Measurements from ENCODE around the gene WDR36. TPM values are rescaled to one million over a fixed set of nuclear protein-coding genes. Genes with fewer than 3 reads are reported as not detected.

WDR36 gene
- total and polyA plus RNA-seq, 2 of the 8 experiments (the other 6 are each of a cell fraction or from before 2014, with no cell fraction given), result 9.3 to 41.8 TPM

DNA sequence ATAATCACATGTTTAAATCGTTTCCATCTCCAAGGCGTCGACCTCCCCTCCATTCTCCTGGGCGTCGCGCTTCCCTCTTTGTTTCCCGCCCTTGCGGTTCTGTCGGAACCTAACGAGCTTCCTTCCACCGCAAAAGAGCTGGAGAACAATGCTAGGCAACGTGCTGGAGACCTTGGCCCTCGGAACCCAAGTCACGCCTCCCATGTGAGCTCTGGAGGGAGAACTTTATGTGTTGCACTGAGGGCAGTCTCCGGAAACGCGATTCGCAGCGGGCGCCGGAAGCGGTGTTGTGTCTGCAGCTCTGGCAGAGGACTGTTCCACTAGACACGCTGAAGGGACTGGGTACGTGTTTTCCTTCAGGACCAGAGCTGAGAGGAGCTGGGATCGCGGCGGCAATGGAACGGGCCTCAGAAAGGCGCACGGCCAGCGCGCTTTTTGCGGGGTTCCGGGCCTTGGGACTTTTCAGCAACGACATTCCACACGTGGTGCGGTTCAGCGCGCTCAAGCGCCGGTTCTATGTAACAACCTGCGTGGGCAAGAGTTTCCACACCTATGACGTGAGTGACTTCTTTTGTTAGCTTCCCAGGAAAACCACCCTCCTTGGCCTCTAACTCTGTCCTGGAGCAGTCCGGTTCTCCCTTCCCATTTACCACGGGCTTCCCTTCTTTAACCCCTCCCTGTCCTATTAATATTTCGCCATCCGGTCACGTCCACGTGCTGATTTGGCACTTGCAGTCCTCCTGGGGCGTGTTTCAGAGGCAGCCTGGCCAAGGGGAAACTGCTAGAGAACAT is at the start of gene WDR36 (continued):
- TF ChIP-seq SP2 (IDR thresholded peaks at IDR 0.05; ENCODE audit: low read length), result no peak
- no peak for TF ChIP-seq BCL11A (IDR thresholded peaks at IDR 0.05; ENCODE audit: low read depth in 2 of 2, low read length in 2 of 2)
- peak; percentile 88 for TF ChIP-seq TBP (IDR thresholded peaks at IDR 0.05; ENCODE audit: low read depth, low read length)
- TF ChIP-seq BRCA1 (IDR thresholded peaks at IDR 0.05; ENCODE audit: low read depth, low read length), result no peak
- TF ChIP-seq RXRA (IDR thresholded peaks at IDR 0.05; ENCODE audit: insufficient read depth, low read depth, low read length), result no peak
- TF ChIP-seq RAD21 (IDR thresholded peaks at IDR 0.05 in 1 of 2, conservative IDR thresholded peaks at IDR 0.05 in 1 of 2; ENCODE audit: low read depth in 2 of 2, low read length in 2 of 2), result peak; percentile 26 to 35; a peak in 3 of 4 replicates
- TF ChIP-seq HDAC6 (IDR thresholded peaks at IDR 0.05; ENCODE audit: low read depth, low read length), result no peak
- TF ChIP-seq SRF (IDR thresholded peaks at IDR 0.05; ENCODE audit: low read depth, low read length), result peak; percentile 72
- peak; percentile 87; the same call in 1 of the 2 replicates for TF ChIP-seq SP4 (IDR thresholded peaks at IDR 0.05; ENCODE audit: low read length)
- TF ChIP-seq, protein P1, sequence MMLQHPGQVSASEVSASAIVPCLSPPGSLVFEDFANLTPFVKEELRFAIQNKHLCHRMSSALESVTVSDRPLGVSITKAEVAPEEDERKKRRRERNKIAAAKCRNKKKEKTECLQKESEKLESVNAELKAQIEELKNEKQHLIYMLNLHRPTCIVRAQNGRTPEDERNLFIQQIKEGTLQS (IDR thresholded peaks at IDR 0.05; ENCODE audit: insufficient read depth, low read depth, low read length), result no peak
- peak; percentile 60; the same call in 1 of the 2 replicates for TF ChIP-seq JUND (IDR thresholded peaks at IDR 0.05; ENCODE audit: low read length)
- no peak for TF ChIP-seq SIRT6 (IDR thresholded peaks at IDR 0.05; ENCODE audit: low read length)
- TF ChIP-seq RFX5 (IDR thresholded peaks at IDR 0.05; ENCODE audit: borderline replicate concordance, low read depth, low read length), result no peak
- peak; percentile 100 for TF ChIP-seq E2F6 (IDR thresholded peaks at IDR 0.05)
- no peak for TF ChIP-seq ZNF274 (IDR thresholded peaks at IDR 0.05; ENCODE audit: borderline replicate concordance, extremely low read depth, low read length)
- no peak for TF ChIP-seq MAFK (IDR thresholded peaks at IDR 0.05; ENCODE audit: low read depth, low read length)
- TF ChIP-seq TAF7 (optimal IDR thresholded peaks at IDR 0.05; ENCODE audit: borderline replicate concordance, low read depth, low read length), result peak; percentile 76
- TF ChIP-seq CREB1 (IDR thresholded peaks at IDR 0.05), result peak; percentile 88
- TF ChIP-seq ASH2L (IDR thresholded peaks at IDR 0.05; ENCODE audit: low read length), result peak; percentile 89
- TF ChIP-seq, protein P2, sequence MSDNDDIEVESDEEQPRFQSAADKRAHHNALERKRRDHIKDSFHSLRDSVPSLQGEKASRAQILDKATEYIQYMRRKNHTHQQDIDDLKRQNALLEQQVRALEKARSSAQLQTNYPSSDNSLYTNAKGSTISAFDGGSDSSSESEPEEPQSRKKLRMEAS (IDR thresholded peaks at IDR 0.05), result peak; percentile 100
- TF ChIP-seq SUZ12 (IDR thresholded peaks at IDR 0.05; ENCODE audit: low read length), result no peak
- TF ChIP-seq EP300 (IDR thresholded peaks at IDR 0.05; ENCODE audit: borderline replicate concordance in 1 of 2, low read depth in 2 of 2, low read length in 2 of 2), result no peak
- no peak for TF ChIP-seq NRF1 (IDR thresholded peaks at IDR 0.05; ENCODE audit: low read depth, low read length)
